ENCODE measurements around the gene SLC6A7. TPM values are rescaled to one million over a fixed set of nuclear protein-coding genes. Genes with fewer than 3 reads are reported as not detected.
"Not testable (repeated sequence)": the region's sequence is repeated elsewhere in the genome, so short reads cannot be mapped to it uniquely, and the experiment has no call there.

SLC6A7 gene
- total RNA-seq, 1 donor from 2014 or later: not detected

- no peak for DNase-seq
These were observed 30.0 kb downstream of the SLC6A7 start for GRCh38 chr5:150219861-150220260.

- DNase-seq: no peak
These were observed 31.6 kb downstream of the SLC6A7 start for GRCh38 chr5:150221471-150221870.

GRCh38 chr5:150222906-150223305 lies 33.0 kb downstream of the SLC6A7 start:
- no peak for DNase-seq

- DNase-seq: no peak
These were observed 33.6 kb downstream of the SLC6A7 start for GRCh38 chr5:150223474-150223873.

- no peak for DNase-seq
These were observed 34.7 kb downstream of the SLC6A7 start for GRCh38 chr5:150224483-150225027.

- DNase-seq: no peak
These were observed 37.2 kb downstream of the SLC6A7 start for GRCh38 chr5:150227036-150227435.

- no peak for DNase-seq
These were observed 37.9 kb downstream of the SLC6A7 start for GRCh38 chr5:150227606-150228273.

GRCh38 chr5:150229571-150229970 lies 39.7 kb downstream of the SLC6A7 start:
- DNase-seq: no peak

GRCh38 chr5:150230842-150231241 lies 41.0 kb downstream of the SLC6A7 start:
- DNase-seq: no peak

- DNase-seq: not testable (repeated sequence)
These were observed 43.8 kb downstream of the SLC6A7 start for GRCh38 chr5:150233706-150234105.

GRCh38 chr5:150234576-150235499 lies 45.0 kb downstream of the SLC6A7 start:
- no peak for DNase-seq

- no peak for DNase-seq
These were observed 45.6 kb downstream of the SLC6A7 start for GRCh38 chr5:150235500-150235854.

- DNase-seq: no peak
These were observed 46.5 kb downstream of the SLC6A7 start for GRCh38 chr5:150236313-150236712.

- no peak for DNase-seq
These were observed 47.3 kb downstream of the SLC6A7 start for GRCh38 chr5:150236981-150237754.

- DNase-seq: no peak
These were observed 48.8 kb downstream of the SLC6A7 start for GRCh38 chr5:150238646-150239045.

GRCh38 chr5:150239099-150239793 lies 49.4 kb downstream of the SLC6A7 start:
- DNase-seq: no peak

GRCh38 chr5:150239794-150240122 lies 49.9 kb downstream of the SLC6A7 start:
- no peak for DNase-seq

- no peak for DNase-seq
These were observed 51.7 kb downstream of the SLC6A7 start for GRCh38 chr5:150241298-150242160.

- DNase-seq: no peak
These were observed 52.5 kb downstream of the SLC6A7 start for GRCh38 chr5:150242251-150242894.

GRCh38 chr5:150243590-150243989 lies 53.7 kb downstream of the SLC6A7 start:
- DNase-seq: no peak

- no peak for DNase-seq
These were observed 54.3 kb downstream of the SLC6A7 start for GRCh38 chr5:150244209-150244608.

Measured in dermis blood vessel endothelial cell (primary cell).